ENCODE data around the gene GZMM. TPM values are rescaled to one million over a fixed set of nuclear protein-coding genes. Genes with fewer than 3 reads are reported as not detected.

Gene GZMM
- total and polyA plus RNA-seq, 2 of the 13 experiments (the other 11 are each of a cell fraction or from before 2014, with no cell fraction given) = 0.07 TPM; not detected in 1

DNA sequence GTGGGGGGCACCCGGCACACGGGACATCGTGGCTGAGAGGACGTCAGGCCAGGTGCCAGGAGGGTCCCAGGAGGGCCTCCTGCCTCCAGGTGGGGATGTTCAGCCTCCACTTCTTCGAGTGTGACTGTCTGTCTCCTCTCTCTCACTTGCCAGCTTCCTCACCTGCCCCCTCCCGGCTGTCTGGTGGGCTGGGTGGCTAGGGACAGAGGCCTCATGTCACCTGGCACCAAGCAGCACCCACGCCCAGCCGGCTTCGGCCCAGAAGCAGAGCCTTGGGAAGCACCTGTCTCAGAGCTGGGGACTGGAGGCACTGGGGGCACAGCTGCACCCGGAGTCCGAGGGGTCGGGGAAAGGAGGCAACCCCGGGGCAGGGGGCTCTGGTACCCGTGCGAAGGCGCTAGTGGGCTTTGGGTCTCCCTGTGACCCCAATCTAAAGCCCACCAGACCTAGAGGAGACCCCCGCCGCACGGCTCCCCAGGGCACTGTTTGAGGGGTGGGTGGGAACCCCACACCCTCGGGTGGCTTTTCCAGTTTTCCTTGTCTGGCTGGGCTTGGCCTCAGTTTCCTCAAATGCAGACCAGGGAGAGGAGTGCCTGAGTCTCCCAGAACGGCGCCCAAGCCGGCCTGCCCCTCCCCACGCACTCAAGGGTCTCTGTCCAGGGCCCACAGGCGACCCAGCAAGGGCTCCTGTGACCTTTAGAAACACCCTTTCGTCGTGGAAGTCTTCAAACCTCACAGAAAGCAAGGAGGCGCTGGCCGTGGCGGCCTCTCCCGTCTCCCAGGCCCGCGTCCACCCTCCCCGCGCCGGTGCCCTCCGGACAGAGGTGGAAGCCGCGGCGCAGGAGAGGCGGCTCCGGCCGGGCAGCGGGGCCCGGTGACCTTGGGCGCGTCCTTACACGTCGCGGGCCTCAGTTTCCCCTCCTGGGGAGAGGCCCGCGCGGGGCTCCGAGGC, 45.2 kb downstream of the GZMM start (continued):
- TF ChIP-seq, protein P1, sequence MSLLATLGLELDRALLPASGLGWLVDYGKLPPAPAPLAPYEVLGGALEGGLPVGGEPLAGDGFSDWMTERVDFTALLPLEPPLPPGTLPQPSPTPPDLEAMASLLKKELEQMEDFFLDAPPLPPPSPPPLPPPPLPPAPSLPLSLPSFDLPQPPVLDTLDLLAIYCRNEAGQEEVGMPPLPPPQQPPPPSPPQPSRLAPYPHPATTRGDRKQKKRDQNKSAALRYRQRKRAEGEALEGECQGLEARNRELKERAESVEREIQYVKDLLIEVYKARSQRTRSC (CRISPR knock-in tag; IDR thresholded peaks at IDR 0.05; ENCODE audit: low read depth) = no peak
- no peak for TF ChIP-seq MEIS2 (CRISPR knock-in tag; IDR thresholded peaks at IDR 0.05)
- TF ChIP-seq SMARCE1 (IDR thresholded peaks at IDR 0.05; ENCODE audit: borderline replicate concordance) = no peak
- TF ChIP-seq, protein P2, sequence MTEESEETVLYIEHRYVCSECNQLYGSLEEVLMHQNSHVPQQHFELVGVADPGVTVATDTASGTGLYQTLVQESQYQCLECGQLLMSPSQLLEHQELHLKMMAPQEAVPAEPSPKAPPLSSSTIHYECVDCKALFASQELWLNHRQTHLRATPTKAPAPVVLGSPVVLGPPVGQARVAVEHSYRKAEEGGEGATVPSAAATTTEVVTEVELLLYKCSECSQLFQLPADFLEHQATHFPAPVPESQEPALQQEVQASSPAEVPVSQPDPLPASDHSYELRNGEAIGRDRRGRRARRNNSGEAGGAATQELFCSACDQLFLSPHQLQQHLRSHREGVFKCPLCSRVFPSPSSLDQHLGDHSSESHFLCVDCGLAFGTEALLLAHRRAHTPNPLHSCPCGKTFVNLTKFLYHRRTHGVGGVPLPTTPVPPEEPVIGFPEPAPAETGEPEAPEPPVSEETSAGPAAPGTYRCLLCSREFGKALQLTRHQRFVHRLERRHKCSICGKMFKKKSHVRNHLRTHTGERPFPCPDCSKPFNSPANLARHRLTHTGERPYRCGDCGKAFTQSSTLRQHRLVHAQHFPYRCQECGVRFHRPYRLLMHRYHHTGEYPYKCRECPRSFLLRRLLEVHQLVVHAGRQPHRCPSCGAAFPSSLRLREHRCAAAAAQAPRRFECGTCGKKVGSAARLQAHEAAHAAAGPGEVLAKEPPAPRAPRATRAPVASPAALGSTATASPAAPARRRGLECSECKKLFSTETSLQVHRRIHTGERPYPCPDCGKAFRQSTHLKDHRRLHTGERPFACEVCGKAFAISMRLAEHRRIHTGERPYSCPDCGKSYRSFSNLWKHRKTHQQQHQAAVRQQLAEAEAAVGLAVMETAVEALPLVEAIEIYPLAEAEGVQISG (CRISPR knock-in tag; IDR thresholded peaks at IDR 0.05) = peak; percentile 95
- TF ChIP-seq HOXD1 (CRISPR knock-in tag; IDR thresholded peaks at IDR 0.05) = no peak
- TF ChIP-seq, protein P3, sequence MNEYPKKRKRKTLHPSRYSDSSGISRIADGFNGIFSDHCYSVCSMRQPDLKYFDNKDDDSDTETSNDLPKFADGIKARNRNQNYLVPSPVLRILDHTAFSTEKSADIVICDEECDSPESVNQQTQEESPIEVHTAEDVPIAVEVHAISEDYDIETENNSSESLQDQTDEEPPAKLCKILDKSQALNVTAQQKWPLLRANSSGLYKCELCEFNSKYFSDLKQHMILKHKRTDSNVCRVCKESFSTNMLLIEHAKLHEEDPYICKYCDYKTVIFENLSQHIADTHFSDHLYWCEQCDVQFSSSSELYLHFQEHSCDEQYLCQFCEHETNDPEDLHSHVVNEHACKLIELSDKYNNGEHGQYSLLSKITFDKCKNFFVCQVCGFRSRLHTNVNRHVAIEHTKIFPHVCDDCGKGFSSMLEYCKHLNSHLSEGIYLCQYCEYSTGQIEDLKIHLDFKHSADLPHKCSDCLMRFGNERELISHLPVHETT (CRISPR knock-in tag; conservative IDR thresholded peaks at IDR 0.05) = no peak
- TF ChIP-seq ZC3H13 (CRISPR knock-in tag; IDR thresholded peaks at IDR 0.05) = no peak
- TF ChIP-seq, protein P4, sequence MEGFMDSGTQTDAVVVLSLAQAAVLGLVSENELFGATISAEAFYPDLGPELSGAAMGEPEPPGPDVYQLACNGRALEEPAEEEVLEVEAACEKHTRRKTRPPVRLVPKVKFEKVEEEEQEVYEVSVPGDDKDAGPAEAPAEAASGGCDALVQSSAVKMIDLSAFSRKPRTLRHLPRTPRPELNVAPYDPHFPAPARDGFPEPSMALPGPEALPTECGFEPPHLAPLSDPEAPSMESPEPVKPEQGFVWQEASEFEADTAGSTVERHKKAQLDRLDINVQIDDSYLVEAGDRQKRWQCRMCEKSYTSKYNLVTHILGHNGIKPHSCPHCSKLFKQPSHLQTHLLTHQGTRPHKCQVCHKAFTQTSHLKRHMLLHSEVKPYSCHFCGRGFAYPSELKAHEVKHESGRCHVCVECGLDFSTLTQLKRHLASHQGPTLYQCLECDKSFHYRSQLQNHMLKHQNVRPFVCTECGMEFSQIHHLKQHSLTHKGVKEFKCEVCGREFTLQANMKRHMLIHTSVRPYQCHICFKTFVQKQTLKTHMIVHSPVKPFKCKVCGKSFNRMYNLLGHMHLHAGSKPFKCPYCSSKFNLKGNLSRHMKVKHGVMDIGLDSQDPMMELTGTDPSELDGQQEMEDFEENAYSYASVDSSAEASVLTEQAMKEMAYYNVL (CRISPR knock-in tag; IDR thresholded peaks at IDR 0.05; ENCODE audit: borderline replicate concordance) = no peak

All from HepG2 (cell line).